ENCODE results near the gene PRL. TPM values are rescaled to one million over a fixed set of nuclear protein-coding genes. Genes with fewer than 3 reads are reported as not detected.

Gene PRL
- total RNA-seq, 1 experiment from 2014 or later, result not detected

- Histone ChIP-seq H2AK5ac (ENCODE audit: insufficient read length, low read length) (no peak overlapping the region), H4K20me1 (ENCODE audit: control insufficient read depth, insufficient read depth, insufficient read length) (no peaks in the 10 kb centered on the region)
These were observed 12.1 kb upstream of the PRL start for GRCh38 chr6:22308939-22309338.

More at GRCh38 chr6:22308939-22309338, 12.1 kb upstream of the PRL start:
- no peak overlapping the region for H4K91ac ChIP-seq (ENCODE audit: insufficient read length, low read depth, low read length)
- H3K18ac ChIP-seq (ENCODE audit: insufficient read length, low read depth, low read length), result no peak overlapping the region
- H2BK12ac ChIP-seq (ENCODE audit: insufficient read length, low read depth, low read length), result no peak overlapping the region
- H3K79me2 ChIP-seq (ENCODE audit: insufficient read depth, low read length), result no peaks in the 10 kb centered on the region
- no peaks in the 10 kb centered on the region for H3K23me2 ChIP-seq (ENCODE audit: insufficient read length, low read depth, low read length, poor library complexity, severe bottlenecking)
- H3K79me1 ChIP-seq (ENCODE audit: insufficient read depth, low read depth, low read length, poor library complexity, severe bottlenecking), result no peaks in the 10 kb centered on the region
- H3K27me3 Mint-ChIP-seq (ENCODE audit: low read depth), result no peaks in the 10 kb centered on the region
- H3T11ph ChIP-seq (ENCODE audit: low read length), result no peak overlapping the region
- H2BK20ac ChIP-seq (ENCODE audit: low read depth, low read length, poor library complexity, severe bottlenecking), result no peak overlapping the region
- no peaks in the 10 kb centered on the region for H3K4me1 ChIP-seq (ENCODE audit: insufficient read depth, low read length)
- H3K9ac ChIP-seq (ENCODE audit: extremely low read depth, insufficient read length, low read length), result no peak overlapping the region
- H3K36me3 Mint-ChIP-seq (ENCODE audit: insufficient read depth in 1 of 3, low read depth in 3 of 3), result peaks cover 25 to 37% (median 34%) of the 10 kb centered on the region in 3 experiments
- H2BK15ac ChIP-seq (ENCODE audit: low read depth, low read length), result no peak overlapping the region
- H3K27ac Mint-ChIP-seq, result no peak overlapping the region
- H3K9me3 Mint-ChIP-seq, result peaks cover 38 to 44% of the 10 kb centered on the region in 2 experiments
- H2AFZ ChIP-seq (ENCODE audit: low read length), result no peak overlapping the region
- H2BK5ac ChIP-seq (ENCODE audit: insufficient read length, low read length), result no peak overlapping the region
- no peaks in the 10 kb centered on the region for H3K27me3 ChIP-seq (ENCODE audit: insufficient read depth, low read length)
- H3K23ac ChIP-seq (ENCODE audit: insufficient read length, low read depth, low read length), result no peak overlapping the region
- no peak overlapping the region for H4K8ac ChIP-seq (replicated peaks; ENCODE audit: insufficient read length, low read depth, low read length)
- no peak overlapping the region for H3K4ac ChIP-seq (ENCODE audit: low read depth, low read length)
- no peak overlapping the region for H2BK120ac ChIP-seq (ENCODE audit: low read depth, low read length, poor library complexity, severe bottlenecking)
- H3K56ac ChIP-seq (ENCODE audit: insufficient read length, low read depth, low read length), result no peak overlapping the region
- peaks cover 5% of the 10 kb centered on the region for H3K9me3 ChIP-seq (ENCODE audit: control insufficient read depth, low read depth, low read length)
- H3K4me1 Mint-ChIP-seq, result peaks cover 3 to 4% of the 10 kb centered on the region in 2 experiments; a peak in 3 of 4 replicates
- no peak overlapping the region for H3K27ac ChIP-seq (ENCODE audit: insufficient read length, low read depth, low read length)
- WGBS (ENCODE audit: extremely low coverage, insufficient read length, low lambda C conversion rate), result no CpG with 5 or more reads among the region's 2 CpGs
- no peak overlapping the region for H3K4me3 Mint-ChIP-seq
- no peak for TF ChIP-seq CTCF (conservative IDR thresholded peaks at IDR 0.05)
- no peak overlapping the region for H4K5ac ChIP-seq (ENCODE audit: insufficient read length, low read depth, low read length)
- H3K4me2 ChIP-seq (ENCODE audit: insufficient read depth, insufficient read length, low read length), result no peak overlapping the region
- no peak for DNase-seq
- no peak overlapping the region for H3K14ac ChIP-seq (ENCODE audit: insufficient read depth, low read length)

All from H9 (cell line).